CD1c-positive myeloid dendritic cell (primary cell): ENCODE results near the gene BIVM.

Experiments used
- DNase-seq: peaks from one replicate; pipeline ENCODE4 v3.0.0-alpha.2; 2016; ENCODE audit errors: extremely low spot score

The BIVM gene

DNA sequence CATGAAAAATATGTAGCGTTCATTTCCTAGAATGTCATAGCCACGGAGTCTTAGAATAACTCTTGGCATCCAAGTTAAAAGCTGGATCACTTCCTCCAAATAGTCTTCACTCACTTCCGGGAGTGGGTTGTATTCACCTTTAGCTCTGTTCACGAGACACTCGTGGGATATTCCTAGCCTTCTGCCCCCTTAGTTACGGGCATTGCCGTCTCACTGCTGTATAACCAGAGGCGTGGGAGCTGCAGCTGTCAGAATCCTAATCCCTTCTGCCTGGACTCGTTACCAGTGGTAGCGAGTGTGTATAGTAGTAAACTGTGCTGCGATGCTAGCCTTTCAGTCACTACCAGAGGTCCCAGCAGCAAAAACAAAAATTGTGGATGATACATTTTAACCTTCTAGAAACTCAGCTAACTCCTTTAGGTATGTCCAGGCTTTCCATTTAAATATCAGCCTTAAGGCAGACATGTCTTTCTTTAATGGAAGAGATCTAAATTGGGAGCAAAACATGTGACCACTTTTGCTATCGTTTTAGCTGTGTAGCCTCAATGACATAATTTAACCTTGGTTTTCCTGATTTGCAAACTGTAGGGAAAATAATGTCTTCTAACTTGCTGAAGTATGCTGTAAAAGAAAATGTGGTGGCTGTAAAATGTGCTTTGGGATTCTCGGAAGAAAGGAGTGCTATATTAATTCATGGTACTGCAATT, 81.0 kb downstream of the BIVM start:
- no peak for DNase-seq

- no peak for DNase-seq
These were observed 83.1 kb downstream of the BIVM start for GRCh38 chr13:102881819-102882686.
